Esophagus squamous epithelium (tissue), 4 donors: ENCODE measurements around the gene DOCK11.

ENCODE experiments used
- CTCF ChIP-seq, 6 experiments: fragments of 450-650 bp in 4 of 6; fragments of 200-600 bp in 2 of 6; sonication (generic) in 2 of 6; IDR thresholded peaks; one replicate each; pipeline ENCODE4 v1.5.1; 2016 to 2019; ENCODE audit warnings: antibody characterized with exemption in 6 of 6, mild to moderate bottlenecking in 4 of 6, moderate library complexity in 4 of 6
- POLR2A ChIP-seq, 4 donors: fragments of 450-650 bp; IDR thresholded peaks; one replicate each; pipeline ENCODE4 v1.6.1; 2017; ENCODE audit warnings: antibody characterized with exemption in 4 of 4, mild to moderate bottlenecking in 4 of 4, moderate library complexity in 3 of 4

GRCh38 chrX:118717678-118718391 is 222.2 kb downstream of the DOCK11 start:
- TF ChIP-seq POLR2A (IDR thresholded peaks at IDR 0.05) (no peak), CTCF (IDR thresholded peaks at IDR 0.05) (no peak)
